Right cardiac atrium (tissue), 5 donors: ENCODE results near the gene FBLN5. TPM values are rescaled to one million over a fixed set of nuclear protein-coding genes. Genes with fewer than 3 reads are reported as not detected.

ENCODE experiments used
- ATAC-seq, 2 donors: fragments of 200-7000 bp; cut with Tn5 transposase; one replicate each; pipeline versions ENCODE4 v1.8.0 to v1.9.1; 2020; ENCODE audit warnings: moderate library complexity in 2 of 2, mild to moderate bottlenecking in 1 of 2
- DNase-seq, 3 donors: peaks; one replicate each; pipeline ENCODE4 v3.0.0-alpha.2; 2020
- H3K27ac ChIP-seq: one replicate; pipeline ENCODE4 v1.5.1; 2013; ENCODE audit warnings: mild to moderate bottlenecking, low read length, control low read depth, moderate library complexity
- H3K27me3 ChIP-seq: one replicate; pipeline ENCODE4 v1.6.1; 2013; ENCODE audit not compliant: control insufficient read depth, insufficient read depth
- H3K4me1 ChIP-seq: one replicate; pipeline ENCODE4 v1.6.1; 2013; ENCODE audit warnings: low read length; ENCODE audit not compliant: control insufficient read depth, insufficient read depth
- H3K4me3 ChIP-seq: one replicate; pipeline ENCODE4 v1.5.1; 2013; ENCODE audit warnings: low read length, control low read depth
- H3K9me3 ChIP-seq: one replicate; pipeline ENCODE4 v1.6.1; 2013; ENCODE audit warnings: low read length; ENCODE audit not compliant: control insufficient read depth
- WGBS: extraction: QIAGEN DNeasy Blood & Tissue Kit; methylation state at CpG from one replicate; pipeline ENCODE4 v1.1.7; 2013; 5-methylcytosine and 5-hydroxymethylcytosine counted together
- intact Hi-C, 4 donors: fragments of 100-400 bp; cut with DNase I; formaldehyde crosslinking; loops; one replicate each; pipeline versions ENCODE4 v1.11.0 to v1.14.0; 2022 to 2023
- polyA plus RNA-seq: library from polyadenylated mRNA; stranded (reverse); fragments of 200-250 nt; gene quantifications from one replicate; pipeline ENCODE4 v1.2.3, GENCODE V29; 2013
- total RNA-seq, 4 donors: library from RNA; stranded (reverse); fragmentation: NEBNext Ultra II Directional; extraction: Animal tissue kit (Norgen Biotek cat#: 25700); gene quantifications; one replicate each; pipeline ENCODE4 v1.2.1, GENCODE V29; 2021
- donor health status: healthy with polysubstance abuse.
- donor health status: DM: no; HTN: yes; CAD: no.
- donor health status: DM: no; HTN: no; CAD: no.
- donor health status: DM: no; HTN: yes; CAD: no; lungs with severe emphysema.
- donor health status: DM: yes; HTN: yes; CAD: no.

Gene FBLN5
- total and polyA plus RNA-seq, 5 donors: 99.7 to 173 (median 141) TPM

DNA sequence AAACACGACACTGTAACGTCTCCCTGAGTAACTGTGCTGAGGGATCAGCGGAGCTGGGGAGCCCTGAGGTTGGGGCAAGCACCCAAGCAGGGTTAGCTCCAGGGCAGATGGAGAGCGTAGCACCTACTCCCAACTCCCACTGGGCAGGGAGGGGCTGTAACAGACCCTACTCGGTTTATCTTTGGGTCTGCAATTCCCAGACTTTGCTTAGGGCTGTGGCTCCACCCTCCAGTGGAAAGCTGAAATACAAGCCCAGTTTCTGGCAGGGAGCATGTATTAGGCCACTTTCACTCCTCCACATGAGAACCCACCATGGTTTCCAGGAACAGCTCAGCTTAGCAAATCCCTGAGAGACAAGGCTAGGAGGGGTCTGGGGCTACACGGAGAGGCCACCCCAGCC lies 62.8 kb downstream of the FBLN5 start:
- DNase-seq (peak; percentile 69 to 86 (median 74)), ATAC-seq (peak; percentile 69 to 76)
- peaks cover 8% of the 10 kb centered on the region for H3K4me1 ChIP-seq
- no peaks in the 10 kb centered on the region for H3K9me3 ChIP-seq
- no peaks in the 10 kb centered on the region for H3K27me3 ChIP-seq
- intact Hi-C loops: no loop called here
- peak overlapping the region; percentile 83 for H3K27ac ChIP-seq
- WGBS: 46% methylated on average over 6 of the region's 6 CpGs
- H3K4me3 ChIP-seq: no peak overlapping the region

DNA sequence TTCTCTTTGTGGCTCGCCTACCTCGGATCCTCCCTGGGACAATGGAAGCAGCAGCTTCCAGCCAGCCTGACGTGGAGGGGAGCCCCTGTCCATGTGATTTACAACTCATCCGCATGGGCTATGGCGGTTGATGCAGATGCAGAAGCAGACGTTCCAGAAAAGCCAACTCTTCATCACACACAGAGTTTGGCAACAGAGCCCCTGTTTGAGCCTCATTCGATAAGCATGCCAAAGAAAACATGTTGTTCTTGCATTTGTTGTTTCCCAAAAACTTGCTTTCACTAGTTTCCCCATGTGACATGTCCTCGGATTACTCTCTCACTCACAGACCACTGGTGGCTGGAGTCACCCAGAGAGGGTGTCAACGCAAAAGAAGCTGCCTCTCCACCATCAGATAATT lies 63.7 kb downstream of the FBLN5 start:
- DNase-seq (peak; percentile 79 to 89 (median 81)), ATAC-seq (peak; percentile 81 to 82)
- peaks cover 8% of the 10 kb centered on the region for H3K4me1 ChIP-seq
- peak overlapping the region; percentile 83 for H3K27ac ChIP-seq
- no peaks in the 10 kb centered on the region for H3K27me3 ChIP-seq
- intact Hi-C loops: no loop called here
- H3K4me3 ChIP-seq: no peak overlapping the region
- 55% methylated on average over 9 of the region's 9 CpGs for WGBS
- H3K9me3 ChIP-seq: no peaks in the 10 kb centered on the region

DNA sequence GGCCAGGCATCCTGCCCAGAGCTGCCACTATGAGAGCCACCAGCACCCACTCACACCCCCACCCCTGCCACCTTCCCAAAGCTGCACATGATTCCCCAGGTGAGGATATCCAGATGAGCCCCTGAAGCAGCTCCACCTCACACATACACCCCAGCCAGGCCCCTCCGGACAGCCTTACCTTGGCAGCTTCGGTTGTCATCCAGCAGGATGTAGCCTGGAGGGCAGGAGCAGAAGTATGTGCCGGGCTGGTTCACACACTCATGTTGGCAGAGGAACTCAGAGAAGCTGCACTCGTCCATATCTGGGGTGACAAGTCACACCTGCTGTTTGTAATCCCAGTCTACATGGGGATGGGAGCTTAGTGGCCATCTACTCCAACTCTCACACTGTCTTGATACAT lies 64.7 kb downstream of the FBLN5 start:
- 48% methylated on average over 4 of the region's 4 CpGs for WGBS
- H3K27me3 ChIP-seq: no peaks in the 10 kb centered on the region
- H3K27ac ChIP-seq: peak overlapping the region; percentile 65
- intact Hi-C loops: no loop called here
- H3K4me1 ChIP-seq: peaks cover 8% of the 10 kb centered on the region
- DNase-seq (no peak), ATAC-seq (no peak)
- no peak overlapping the region for H3K4me3 ChIP-seq
- no peaks in the 10 kb centered on the region for H3K9me3 ChIP-seq

DNA sequence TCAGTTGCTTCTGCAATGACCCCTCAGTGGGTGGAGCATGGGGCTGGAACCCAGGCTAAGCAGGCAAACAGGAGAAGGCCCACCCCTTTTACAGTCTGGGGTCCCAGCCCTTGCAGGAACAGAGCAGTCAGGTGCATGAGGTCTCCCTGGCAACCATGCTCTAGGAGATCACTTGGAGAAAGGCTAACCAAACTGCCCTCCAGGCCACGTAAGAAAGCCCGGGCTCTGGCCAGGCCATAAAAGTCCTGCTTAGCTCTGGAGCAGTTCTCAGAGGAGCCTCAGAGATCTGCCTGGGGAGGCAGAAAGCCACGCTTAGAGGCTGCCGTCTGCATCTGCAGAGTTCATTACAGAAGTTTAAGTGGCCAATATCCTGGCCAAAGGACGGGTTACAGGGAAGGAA lies 65.1 kb downstream of the FBLN5 start:
- intact Hi-C loops: no loop called here
- no peak for DNase-seq
- Histone ChIP-seq H3K9me3 (no peaks in the 10 kb centered on the region), H3K4me3 (no peak overlapping the region), H3K4me1 (peaks cover 8% of the 10 kb centered on the region), H3K27ac (no peak overlapping the region), H3K27me3 (no peaks in the 10 kb centered on the region)
- WGBS: 59% methylated on average over 5 of the region's 5 CpGs
- no peak for ATAC-seq

DNA sequence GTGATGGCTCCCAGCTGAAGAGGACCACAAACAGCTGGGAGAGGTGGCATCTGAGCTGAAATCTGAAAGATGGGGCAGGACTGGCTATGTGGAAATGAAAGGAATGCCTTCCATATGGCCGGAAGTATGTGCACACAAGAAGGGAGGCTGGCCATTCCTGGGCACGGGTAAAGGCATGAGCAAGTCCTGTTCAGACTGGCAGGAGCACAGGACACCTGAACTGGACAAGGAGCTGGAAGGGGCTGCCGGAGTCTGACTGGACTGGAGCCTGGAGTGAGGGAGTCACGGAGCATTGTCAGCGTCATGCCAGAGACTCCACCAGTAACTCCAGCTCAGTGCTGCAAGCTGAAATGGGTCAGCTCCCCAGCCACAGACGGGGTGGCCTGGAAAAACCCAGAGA lies 68.3 kb downstream of the FBLN5 start:
- no peak for DNase-seq
- Histone ChIP-seq H3K4me1 (peaks cover 2% of the 10 kb centered on the region), H3K27me3 (no peaks in the 10 kb centered on the region), H3K9me3 (no peaks in the 10 kb centered on the region), H3K4me3 (no peak overlapping the region), H3K27ac (no peak overlapping the region)
- intact Hi-C loops: no loop called here
- WGBS: 78% methylated on average over 6 of the region's 6 CpGs
- ATAC-seq: no peak

DNA sequence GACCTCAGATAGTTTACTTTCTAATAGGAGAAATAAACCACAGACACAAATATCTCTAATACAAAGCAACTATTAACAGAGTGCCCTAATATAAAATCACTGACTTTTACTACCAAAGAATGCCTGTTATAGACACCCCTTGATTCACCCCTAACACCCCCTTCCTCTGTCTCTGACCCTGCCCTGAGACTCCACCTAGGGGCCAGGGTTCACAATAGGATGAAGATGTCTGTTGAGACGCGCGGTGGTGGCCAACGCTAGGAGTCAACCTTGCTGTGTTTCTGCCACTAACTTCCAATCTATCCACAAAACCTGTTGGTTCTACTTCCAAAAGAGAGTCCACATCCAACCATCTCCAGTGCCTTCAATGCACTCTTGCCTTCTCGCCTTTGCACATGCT lies 69.2 kb downstream of the FBLN5 start:
- WGBS: 97% methylated on average over 5 of the region's 5 CpGs
- ATAC-seq (no peak), DNase-seq (no peak)
- no peak overlapping the region for H3K27ac ChIP-seq
- intact Hi-C loops: no loop called here
- no peaks in the 10 kb centered on the region for H3K27me3 ChIP-seq
- H3K9me3 ChIP-seq: no peaks in the 10 kb centered on the region
- H3K4me1 ChIP-seq: peaks cover 2% of the 10 kb centered on the region
- H3K4me3 ChIP-seq: no peak overlapping the region

DNA sequence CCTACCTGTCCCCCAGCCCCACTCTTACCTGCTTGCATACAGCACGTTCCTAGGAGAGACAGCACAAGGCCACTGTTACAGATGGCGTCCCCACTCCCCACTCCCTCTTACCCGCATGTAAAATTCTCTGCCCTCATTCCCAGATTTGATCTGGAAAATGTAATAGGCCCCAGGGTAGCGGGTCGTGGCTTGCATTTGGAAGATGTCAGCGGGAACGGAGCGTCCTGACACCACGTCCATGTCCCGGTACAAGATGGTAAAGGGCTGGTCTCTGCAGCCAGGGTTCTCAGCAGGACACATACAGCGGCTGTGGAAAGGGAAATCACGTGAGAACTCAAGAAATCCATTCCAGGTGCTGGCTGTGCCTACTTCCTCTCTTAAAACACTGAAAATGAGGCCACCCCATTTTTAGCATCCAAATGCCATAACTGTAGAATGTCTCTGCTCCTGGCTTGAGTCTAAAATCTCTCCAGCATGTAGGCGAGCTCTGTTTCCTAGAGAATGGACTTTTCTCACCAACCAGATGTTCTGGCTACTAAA lies 70.0 kb downstream of the FBLN5 start:
- WGBS: 77% methylated on average over 13 of the region's 13 CpGs
- H3K27ac ChIP-seq: no peak overlapping the region
- ATAC-seq (no peak), DNase-seq (no peak)
- H3K4me1 ChIP-seq: peaks cover 3% of the 10 kb centered on the region
- H3K27me3 ChIP-seq: no peaks in the 10 kb centered on the region
- H3K4me3 ChIP-seq: no peak overlapping the region
- H3K9me3 ChIP-seq: no peaks in the 10 kb centered on the region
- intact Hi-C loops: no loop called here

DNA sequence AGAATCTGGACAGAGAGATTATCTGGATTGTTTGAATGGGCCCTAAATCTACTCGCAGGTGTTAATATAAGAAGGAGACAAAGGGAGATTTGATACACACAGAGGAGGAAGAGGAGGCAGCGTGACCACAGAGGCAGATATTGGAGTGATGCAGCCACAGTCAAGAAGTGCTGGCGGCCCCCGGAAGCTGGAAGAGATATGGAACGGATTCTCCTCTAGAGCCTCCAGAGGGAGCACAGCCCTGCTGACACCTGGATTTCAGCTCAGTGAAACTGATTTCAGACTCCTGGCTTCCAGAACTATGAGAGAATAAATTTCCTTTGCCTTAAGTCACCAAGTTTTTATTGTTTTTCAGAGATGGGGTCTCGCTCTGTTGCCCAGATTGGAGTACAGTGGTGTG lies 71.0 kb downstream of the FBLN5 start:
- DNase-seq: no peak
- 81% methylated on average over 6 of the region's 6 CpGs for WGBS
- Histone ChIP-seq H3K27ac (no peak overlapping the region), H3K27me3 (no peaks in the 10 kb centered on the region), H3K4me3 (no peak overlapping the region), H3K9me3 (no peaks in the 10 kb centered on the region), H3K4me1 (peaks cover 7% of the 10 kb centered on the region)
- intact Hi-C loops: no loop called here
- no peak for ATAC-seq

DNA sequence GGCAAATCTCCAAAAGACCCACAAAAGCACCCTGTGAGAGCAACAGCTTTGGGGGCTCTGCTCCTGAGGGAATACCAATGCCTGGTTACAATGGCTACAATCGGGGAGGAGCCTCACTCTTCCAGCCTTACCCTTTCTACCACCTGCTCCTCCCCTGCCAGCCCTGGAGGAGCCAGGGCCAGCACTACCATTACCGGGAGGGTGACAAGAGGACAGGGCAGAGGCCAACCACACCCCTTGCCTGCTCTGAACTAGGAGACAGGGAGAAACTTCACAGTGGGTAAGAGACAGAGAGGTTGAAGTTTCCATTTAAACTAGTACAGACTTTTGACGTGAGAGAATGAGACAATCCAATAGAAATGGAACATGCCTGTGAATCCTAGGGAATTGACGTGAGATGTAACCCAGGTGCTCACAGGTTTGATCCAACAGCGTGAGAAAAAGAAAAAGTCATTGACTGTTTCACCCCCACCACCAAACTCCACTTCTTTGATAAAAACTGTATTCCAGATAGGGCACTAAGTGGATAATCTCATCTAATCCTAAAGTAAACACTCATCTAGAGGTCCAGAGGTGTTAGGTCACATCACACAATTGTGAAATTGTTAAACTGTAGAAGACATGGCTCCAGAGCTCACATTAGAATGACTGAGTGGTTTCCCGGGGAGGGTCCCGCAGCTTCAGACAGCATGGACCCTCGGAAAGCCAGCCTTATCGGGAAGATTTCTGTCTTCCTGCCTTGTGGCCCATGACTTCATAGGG lies 71.8 kb downstream of the FBLN5 start:
- peaks cover 7% of the 10 kb centered on the region for H3K4me1 ChIP-seq
- H3K27me3 ChIP-seq: no peaks in the 10 kb centered on the region
- 60% methylated on average over 9 of the region's 9 CpGs for WGBS
- no peak overlapping the region for H3K4me3 ChIP-seq
- ATAC-seq (no peak), DNase-seq (no peak)
- intact Hi-C loops: no loop called here
- no peaks in the 10 kb centered on the region for H3K9me3 ChIP-seq
- H3K27ac ChIP-seq: no peak overlapping the region

DNA sequence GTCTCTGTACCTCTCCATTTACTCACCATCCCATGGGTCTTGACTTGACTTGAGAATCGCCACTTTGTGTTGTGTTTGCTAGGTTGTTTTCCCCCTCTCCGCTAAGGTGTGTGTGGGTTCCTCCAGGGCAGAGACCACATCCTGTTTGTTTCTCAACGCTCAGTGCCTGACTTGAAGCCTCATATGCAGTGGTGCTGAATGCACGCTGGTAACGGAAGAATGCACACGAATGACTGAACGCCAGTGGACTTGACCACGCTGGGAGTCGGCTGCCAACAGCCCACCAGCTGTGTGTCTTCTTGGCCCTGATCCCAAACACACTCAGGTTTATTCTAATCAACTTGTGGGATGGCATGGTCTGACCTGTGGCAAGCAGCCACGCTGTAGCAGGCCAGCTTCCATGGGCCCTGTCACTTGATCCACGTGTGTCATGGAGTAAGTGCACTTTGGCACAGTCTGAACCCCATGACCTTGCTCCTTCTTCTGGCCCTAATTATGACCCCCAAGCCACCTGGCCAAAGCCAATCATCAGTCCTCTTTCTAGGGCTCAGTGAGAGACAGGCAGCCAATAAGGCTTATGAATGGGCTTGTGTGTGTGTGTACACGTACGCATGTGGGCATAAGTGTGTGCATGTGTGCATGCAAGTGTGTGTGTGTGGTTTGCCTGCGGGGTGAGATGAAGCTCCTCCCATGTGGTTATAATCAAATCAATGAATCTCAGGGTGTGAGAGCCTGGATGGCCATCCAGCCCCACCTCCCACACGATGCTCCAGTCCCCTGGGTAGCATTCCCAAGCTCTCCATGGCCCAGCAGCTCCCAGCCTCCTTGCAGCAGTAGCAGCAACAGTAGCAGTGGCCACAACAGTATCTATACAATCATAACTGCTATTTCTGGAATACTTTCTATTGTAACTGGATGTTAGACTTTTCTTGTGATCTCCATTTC lies 73.8 kb downstream of the FBLN5 start:
- DNase-seq (no peak), ATAC-seq (no peak)
- Histone ChIP-seq H3K4me3 (no peak overlapping the region), H3K4me1 (peaks cover 7% of the 10 kb centered on the region), H3K27ac (no peak overlapping the region), H3K27me3 (no peaks in the 10 kb centered on the region), H3K9me3 (no peaks in the 10 kb centered on the region)
- intact Hi-C loops: no loop called here
- WGBS: 79% methylated on average over 15 of the region's 15 CpGs
